Measurements from ENCODE around the gene MRPS35. TPM values are rescaled to one million over a fixed set of nuclear protein-coding genes. Genes with fewer than 3 reads are reported as not detected.
A peak's percentile ranks its signal among the peaks of the same experiment; 100 is the strongest.

MRPS35 gene
- polyA plus RNA-seq, 1 experiment = 66.6 TPM

DNA sequence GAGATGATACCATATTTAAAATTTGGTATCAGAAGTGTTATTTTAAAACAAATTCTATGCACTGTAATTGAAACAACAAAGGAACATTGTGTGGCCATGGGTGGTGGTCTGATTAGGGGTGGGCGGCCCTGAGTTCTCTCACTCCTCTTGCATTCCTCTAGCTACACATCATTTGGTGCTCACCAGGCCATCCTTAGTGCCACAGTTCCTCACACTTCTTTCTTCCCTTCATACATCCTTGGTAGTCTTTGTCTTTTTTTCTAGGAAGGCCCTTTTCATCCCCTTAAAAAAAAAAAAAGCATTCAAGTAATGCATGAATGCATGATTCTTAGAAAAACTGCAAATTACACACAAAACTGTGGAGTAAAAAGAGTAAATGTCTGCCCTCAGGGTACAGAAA is 71.8 kb downstream of the MRPS35 start:
- ChIA-PET CTCF (no interaction called here), POLR2A (no interaction called here)
- Histone ChIP-seq H3K9me3 (ENCODE audit: control insufficient read depth, insufficient read depth, low read length) (no peaks in the 10 kb centered on the region; the same call in 1 of the 2 replicates), H3K27ac (ENCODE audit: low read depth, low read length) (no peak overlapping the region), H3K27me3 (ENCODE audit: control insufficient read depth, insufficient read depth, low read length) (no peaks in the 10 kb centered on the region), H3K4me3 (ENCODE audit: low read depth, low read length) (peak overlapping the region; percentile 88)
- TF ChIP-seq, protein P1, sequence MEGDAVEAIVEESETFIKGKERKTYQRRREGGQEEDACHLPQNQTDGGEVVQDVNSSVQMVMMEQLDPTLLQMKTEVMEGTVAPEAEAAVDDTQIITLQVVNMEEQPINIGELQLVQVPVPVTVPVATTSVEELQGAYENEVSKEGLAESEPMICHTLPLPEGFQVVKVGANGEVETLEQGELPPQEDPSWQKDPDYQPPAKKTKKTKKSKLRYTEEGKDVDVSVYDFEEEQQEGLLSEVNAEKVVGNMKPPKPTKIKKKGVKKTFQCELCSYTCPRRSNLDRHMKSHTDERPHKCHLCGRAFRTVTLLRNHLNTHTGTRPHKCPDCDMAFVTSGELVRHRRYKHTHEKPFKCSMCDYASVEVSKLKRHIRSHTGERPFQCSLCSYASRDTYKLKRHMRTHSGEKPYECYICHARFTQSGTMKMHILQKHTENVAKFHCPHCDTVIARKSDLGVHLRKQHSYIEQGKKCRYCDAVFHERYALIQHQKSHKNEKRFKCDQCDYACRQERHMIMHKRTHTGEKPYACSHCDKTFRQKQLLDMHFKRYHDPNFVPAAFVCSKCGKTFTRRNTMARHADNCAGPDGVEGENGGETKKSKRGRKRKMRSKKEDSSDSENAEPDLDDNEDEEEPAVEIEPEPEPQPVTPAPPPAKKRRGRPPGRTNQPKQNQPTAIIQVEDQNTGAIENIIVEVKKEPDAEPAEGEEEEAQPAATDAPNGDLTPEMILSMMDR (IDR thresholded peaks at IDR 0.05; ENCODE audit: low read depth, low read length) = no peak
- no peak for DNase-seq (ENCODE audit: low read depth, low spot score)

DNA sequence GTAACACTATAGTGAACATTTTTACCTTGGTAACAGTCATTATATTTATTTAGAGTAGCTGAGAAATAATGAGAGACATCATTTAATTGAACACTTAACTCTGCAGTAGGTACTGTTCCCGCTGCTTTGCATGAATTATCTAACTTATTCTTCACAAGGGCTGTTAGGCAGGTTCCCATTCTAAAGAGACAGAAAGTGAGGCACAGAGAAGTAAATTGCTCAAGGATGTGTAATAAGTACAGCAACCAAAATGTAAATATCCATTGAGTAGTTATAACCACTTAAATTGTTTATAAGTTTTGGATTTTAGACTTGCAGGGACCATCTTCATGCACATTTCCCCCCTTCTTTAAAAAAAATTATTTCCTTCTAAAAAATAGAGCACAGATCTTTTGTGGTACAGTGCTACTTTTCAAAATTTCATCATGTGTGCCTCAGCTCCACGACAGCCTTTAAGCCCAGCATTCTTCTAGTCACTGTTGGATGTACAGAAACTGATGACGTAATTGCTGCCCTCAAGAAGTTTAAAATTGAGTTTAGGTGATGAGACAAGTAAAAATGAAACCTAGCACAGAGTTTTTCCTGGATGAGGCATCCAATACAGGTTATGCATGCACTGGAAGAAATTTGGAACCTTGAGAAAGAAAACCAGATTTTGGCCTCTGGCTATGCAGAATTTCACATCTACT is 75.4 kb downstream of the MRPS35 start:
- POLR2A ChIA-PET = no interaction called here
- H3K9me3 ChIP-seq (ENCODE audit: control insufficient read depth, insufficient read depth, low read length) = no peaks in the 10 kb centered on the region
- DNase-seq (ENCODE audit: low read depth, low spot score) = peak; percentile 44
- no peak overlapping the region; the same call in 1 of the 2 replicates for H3K4me3 ChIP-seq (ENCODE audit: low read depth, low read length)
- CTCF ChIA-PET = interaction anchor here (0.6 to 1.4 kb wide), 2 partner anchors 154 to 189 kb away, joined by 3 read pairs; no protein-coding TSS in a partner anchor
- peak overlapping the region; percentile 66 for H3K27ac ChIP-seq (ENCODE audit: low read depth, low read length)
- no peaks in the 10 kb centered on the region for H3K27me3 ChIP-seq (ENCODE audit: control insufficient read depth, insufficient read depth, low read length)
- TF ChIP-seq, protein P1 (IDR thresholded peaks at IDR 0.05; ENCODE audit: low read depth, low read length) = no peak

DNA sequence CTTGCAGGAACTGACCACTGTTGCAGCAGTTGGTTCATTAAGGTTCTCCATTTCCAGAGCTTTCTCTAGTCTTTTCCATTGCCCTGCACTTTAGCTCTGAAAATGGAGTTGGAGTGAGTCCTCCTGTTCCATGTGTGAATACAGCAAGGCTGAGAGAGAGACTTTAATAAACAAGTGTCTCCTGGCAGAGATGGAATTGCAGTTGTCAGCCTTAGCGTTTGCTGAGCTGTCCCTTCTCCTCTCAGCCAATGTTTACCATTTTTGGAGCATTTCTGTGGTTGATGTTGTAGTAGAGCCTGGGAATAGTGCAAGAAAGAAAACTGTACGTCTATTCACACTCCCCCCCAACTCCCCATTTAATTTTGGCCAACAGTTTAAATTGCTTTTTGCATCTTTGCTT is 76.9 kb downstream of the MRPS35 start:
- peak; percentile 52 for DNase-seq (ENCODE audit: low read depth, low spot score)
- CTCF ChIA-PET = interaction anchor here (0.6 to 3.7 kb wide), 5 partner anchors 34 to 153 kb away, joined by 3 to 18 read pairs (median 4); no protein-coding TSS in a partner anchor

DNA sequence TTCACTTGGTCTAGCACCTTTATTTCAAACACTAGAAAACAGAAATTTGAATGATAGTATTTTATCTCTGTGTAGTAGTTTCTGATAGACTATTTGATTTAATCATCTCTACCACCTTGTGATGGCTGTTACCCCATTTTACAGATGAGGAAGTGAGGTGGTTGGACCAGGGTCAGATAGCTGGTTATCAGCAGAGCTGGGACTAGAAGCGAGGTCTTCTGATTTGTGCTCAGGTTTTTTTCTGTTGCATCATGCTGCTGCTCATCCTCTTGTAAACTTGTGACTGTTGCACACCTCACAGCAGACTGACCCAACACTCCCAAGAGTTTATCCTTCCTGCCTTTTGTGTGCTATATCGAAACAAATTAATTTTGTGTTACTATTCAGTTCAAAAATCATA is 79.5 kb downstream of the MRPS35 start:
- DNase-seq (ENCODE audit: low read depth, low spot score) = no peak
- H3K9me3 ChIP-seq (ENCODE audit: control insufficient read depth, insufficient read depth, low read length) = no peaks in the 10 kb centered on the region
- POLR2A ChIA-PET = no interaction called here
- TF ChIP-seq, protein P1 (IDR thresholded peaks at IDR 0.05; ENCODE audit: low read depth, low read length) = no peak
- no peak overlapping the region for H3K4me3 ChIP-seq (ENCODE audit: low read depth, low read length)
- H3K27ac ChIP-seq (ENCODE audit: low read depth, low read length) = no peak overlapping the region
- CTCF ChIA-PET = interaction anchor here (3.7 kb wide), 1 partner anchor 31 kb away, joined by 18 read pairs; no protein-coding TSS in a partner anchor
- no peaks in the 10 kb centered on the region for H3K27me3 ChIP-seq (ENCODE audit: control insufficient read depth, insufficient read depth, low read length)

More for the DNA sequence above, 76.9 kb downstream of the MRPS35 start:
- no peak overlapping the region for H3K4me3 ChIP-seq (ENCODE audit: low read depth, low read length)
- H3K9me3 ChIP-seq (ENCODE audit: control insufficient read depth, insufficient read depth, low read length) = no peaks in the 10 kb centered on the region
- POLR2A ChIA-PET = interaction anchor here (0.7 to 0.8 kb wide), 2 partner anchors 16 to 30 kb away, joined by 4 to 8 read pairs; no protein-coding TSS in a partner anchor
- TF ChIP-seq, protein P1 (IDR thresholded peaks at IDR 0.05; ENCODE audit: low read depth, low read length) = no peak
- peak overlapping the region; percentile 76 for H3K27ac ChIP-seq (ENCODE audit: low read depth, low read length)
- H3K27me3 ChIP-seq (ENCODE audit: control insufficient read depth, insufficient read depth, low read length) = no peaks in the 10 kb centered on the region
